Loucy (cell line): ENCODE results near the gene KRT80.

Source experiments
- CTCF ChIP-seq: fragments of 200-600 bp; sonication (generic); conservative IDR thresholded peaks from 2 replicates; pipeline ENCODE4 v1.5.1; 2014; ENCODE audit warnings: mild to moderate bottlenecking, antibody characterized with exemption, low read length
- EZH2phosphoT487 ChIP-seq: fragments of 200-600 bp; IDR thresholded peaks from 2 replicates; pipeline ENCODE4 v1.6.1; 2018; ENCODE audit warnings: antibody characterized with exemption, mild to moderate bottlenecking, moderate library complexity, borderline replicate concordance

GRCh38 chr12:52210186-52210924 lies 18.5 kb upstream of the KRT80 start:
- TF ChIP-seq CTCF (no peak), EZH2phosphoT487 (no peak)
